GM19239 (cell line): ENCODE data around the gene BTN3A1.
"Not testable (repeated sequence)": the region's sequence is repeated elsewhere in the genome, so short reads cannot be mapped to it uniquely, and the experiment has no call there.

Experiments used
- DNase-seq: peaks from one replicate; pipeline ENCODE4 v3.0.0; 2011; ENCODE audit warnings: low spot score; ENCODE audit not compliant: insufficient read length
- FAIRE-seq: peaks from 2 replicates; lab custom pipeline; 2011; peaks lifted over from hg19 to GRCh38; lab: Jason Lieb, UNC

The BTN3A1 gene

DNA sequence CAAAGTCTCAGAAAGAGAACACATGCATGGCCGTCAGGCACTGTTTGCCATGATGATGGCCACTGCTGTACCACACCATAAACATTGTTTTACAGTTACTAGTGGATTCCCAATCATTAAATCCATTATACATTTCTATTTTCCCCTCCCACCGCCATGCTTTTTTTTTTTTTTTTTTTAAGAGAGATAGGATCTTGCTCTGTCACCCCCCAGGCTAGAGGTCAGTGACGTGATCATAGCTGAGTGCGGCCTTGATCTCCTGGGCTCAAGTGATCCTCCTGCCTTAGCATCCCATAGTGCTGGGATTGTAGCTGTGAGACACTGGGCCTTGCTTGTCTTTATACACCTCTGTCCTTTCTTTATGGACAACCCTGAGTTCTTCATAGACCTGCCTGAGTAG lies 33.9 kb downstream of the BTN3A1 start:
- DNase-seq (no peak), FAIRE-seq (no peak)

- DNase-seq (no peak), FAIRE-seq (no peak)
Observed at GRCh38 chr6:26437550-26437949, 35.5 kb downstream of the BTN3A1 start.

GRCh38 chr6:26438000-26438399 lies 35.9 kb downstream of the BTN3A1 start:
- FAIRE-seq (no peak), DNase-seq (no peak)

- DNase-seq (no peak), FAIRE-seq (peak; percentile 71)
Observed at GRCh38 chr6:26439151-26440125, 37.4 kb downstream of the BTN3A1 start.

GRCh38 chr6:26440977-26441358 lies 38.9 kb downstream of the BTN3A1 start:
- DNase-seq: no peak
- FAIRE-seq: peak; percentile 44

DNA sequence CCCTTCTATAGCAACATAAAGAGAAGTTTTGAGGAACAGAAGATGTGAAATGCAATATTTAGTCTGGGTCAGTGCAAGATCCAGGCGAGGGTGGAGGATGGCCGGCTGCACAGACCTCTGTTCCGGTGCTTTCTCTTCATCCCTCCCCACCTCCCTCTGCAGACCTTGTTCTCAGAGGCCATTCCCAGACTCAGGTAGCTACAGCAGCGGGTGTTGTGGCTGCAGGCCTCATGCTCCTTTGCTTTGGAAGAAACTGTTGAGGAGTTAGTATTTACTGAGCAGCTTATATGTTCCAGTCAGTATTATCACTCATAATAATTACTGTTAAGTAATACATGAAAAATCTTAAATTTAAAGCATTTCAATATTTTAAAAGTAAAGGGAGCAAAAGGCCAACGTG lies 39.9 kb downstream of the BTN3A1 start:
- FAIRE-seq (peak; percentile 26), DNase-seq (no peak)

DNA sequence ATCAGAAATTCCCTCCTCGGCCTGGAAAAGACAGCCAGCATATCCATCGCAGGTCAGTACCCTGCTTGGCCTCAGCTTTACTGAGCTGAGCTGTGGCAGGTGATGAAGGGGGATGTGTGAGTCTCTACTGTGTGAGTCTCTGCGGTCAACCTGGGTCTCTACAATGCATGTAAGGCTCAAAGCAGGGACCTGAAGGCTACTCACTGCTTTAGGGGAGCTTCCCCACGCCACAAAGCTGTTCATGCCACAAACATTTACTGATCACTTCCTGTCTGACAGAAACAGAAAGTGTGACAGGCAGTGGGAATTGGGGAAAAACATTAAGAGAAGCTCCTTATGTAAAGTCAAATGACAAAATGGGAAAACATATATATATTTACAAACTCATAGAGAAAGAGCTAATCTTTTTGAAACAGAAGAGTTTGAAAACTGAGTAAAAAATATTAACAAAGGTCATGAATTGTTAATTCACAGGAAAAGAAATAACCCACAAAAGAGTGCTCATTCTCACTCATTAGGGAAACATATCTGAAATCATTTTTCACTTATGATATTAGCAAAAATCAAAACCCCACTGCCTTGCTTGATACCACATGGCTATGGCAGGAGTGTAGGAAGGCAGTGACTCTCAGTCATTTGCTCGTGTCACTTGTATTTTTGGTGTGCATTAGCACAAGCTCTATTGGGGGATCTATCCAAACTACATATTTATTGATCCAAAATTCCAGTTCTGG lies 44.0 kb downstream of the BTN3A1 start:
- DNase-seq (no peak), FAIRE-seq (peak; percentile 91)

DNA sequence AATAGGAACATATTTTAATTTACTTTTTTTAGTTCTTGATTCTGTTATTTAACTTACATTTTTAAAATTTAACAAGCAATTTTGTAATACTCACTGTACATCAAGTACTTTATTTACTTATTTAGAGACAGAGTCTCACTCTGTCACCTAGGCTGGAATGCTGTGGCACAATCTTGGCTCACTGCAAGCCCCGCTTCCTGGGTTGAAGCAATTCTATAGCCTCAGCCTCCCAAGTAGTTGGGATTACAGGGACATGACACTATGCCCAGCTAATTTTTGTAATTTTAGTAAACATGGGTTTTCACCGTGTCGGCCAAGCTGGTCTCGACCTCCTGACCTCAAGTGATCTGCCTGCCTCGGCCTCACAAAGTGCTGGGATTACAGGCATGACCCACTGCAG lies 45.2 kb downstream of the BTN3A1 start:
- no peak for FAIRE-seq
- no peak for DNase-seq

GRCh38 chr6:26450240-26450639 lies 48.2 kb downstream of the BTN3A1 start:
- FAIRE-seq (no peak), DNase-seq (no peak)

- no peak for DNase-seq
- no peak for FAIRE-seq
Observed at GRCh38 chr6:26452631-26453235, 50.7 kb downstream of the BTN3A1 start.

GRCh38 chr6:26454631-26455030 lies 52.6 kb downstream of the BTN3A1 start:
- DNase-seq (no peak), FAIRE-seq (no peak)

DNA sequence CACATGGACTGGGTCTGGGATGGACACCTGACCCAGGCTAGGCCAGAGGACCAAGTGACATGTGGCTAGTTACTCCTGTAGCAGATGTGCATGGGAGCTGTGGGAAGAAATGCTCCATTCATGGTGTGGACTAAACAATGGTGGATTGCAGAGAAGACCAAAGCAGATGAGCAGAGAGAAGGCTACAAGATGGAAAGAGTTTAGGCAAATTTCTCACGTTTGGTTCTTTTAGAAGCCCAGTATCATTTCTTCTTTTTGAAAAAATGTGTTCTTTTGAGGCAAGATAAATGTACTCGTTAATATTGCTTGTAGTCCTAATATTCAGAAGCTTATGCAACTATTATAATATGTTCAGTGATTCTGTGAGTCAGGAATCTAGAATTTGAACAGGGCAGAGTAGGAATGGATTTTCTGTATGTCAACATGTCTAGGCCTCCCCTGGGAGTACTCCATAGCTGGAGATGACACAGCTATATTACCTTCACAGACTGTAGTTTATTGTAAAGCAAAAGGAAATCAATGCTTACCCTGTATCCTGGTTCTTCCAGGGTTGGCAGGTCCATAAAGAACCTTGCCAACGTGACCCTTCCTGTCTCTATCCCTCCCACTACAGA lies 53.4 kb downstream of the BTN3A1 start:
- no peak for FAIRE-seq
- DNase-seq: no peak

GRCh38 chr6:26457264-26457805 lies 55.3 kb downstream of the BTN3A1 start:
- no peak for DNase-seq
- FAIRE-seq: no peak

DNA sequence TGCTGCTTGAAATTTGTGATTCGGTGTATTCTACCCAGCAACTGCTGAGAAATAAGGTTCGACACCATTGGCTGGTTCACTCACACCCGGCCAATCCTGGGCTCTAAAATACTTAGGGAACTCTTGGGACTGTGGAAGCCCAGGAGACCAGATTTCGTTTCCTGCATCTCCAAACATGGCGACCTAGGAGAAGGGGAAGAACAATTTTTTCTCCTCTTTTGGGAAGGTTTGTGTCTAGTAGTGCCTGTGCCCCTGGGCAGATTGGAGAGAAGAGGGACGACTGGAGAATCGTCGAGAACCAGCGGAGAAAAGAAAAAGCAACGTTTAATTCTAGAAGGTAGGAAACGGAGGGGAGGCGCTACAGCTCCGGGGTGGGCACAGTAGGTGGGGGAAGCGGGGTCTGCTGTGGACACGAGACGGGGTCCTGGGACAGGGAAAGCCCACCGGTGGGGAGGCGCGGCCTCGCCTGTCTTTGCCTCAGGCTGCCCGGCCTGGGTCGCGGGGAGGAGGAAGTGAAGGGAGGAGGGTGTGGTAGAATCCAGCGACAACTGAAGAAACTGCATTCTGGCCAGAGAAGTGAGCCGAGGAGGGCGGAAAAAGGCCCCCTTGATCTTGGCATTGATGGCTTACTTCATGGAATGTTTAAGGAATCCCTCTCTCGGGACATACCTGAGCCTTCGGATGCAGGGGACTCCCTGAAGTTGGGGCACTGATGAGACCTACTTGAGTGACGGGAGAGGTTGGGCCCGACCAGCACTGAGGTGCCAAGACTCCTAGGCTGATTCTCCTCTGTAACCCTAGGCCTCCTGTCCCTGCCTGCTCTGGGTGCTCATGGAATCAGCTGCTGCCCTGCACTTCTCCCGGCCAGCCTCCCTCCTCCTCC lies 56.0 kb downstream of the BTN3A1 start, which contains the start of gene BTN2A1:
Gene BTN2A1, plus strand, starts transcription at position 150 of the 883 bp plus-strand sequence. Its CDS starts 682 bp downstream, at position 832.
- peak; percentile 62 for DNase-seq
- FAIRE-seq: peak; percentile 98

DNA sequence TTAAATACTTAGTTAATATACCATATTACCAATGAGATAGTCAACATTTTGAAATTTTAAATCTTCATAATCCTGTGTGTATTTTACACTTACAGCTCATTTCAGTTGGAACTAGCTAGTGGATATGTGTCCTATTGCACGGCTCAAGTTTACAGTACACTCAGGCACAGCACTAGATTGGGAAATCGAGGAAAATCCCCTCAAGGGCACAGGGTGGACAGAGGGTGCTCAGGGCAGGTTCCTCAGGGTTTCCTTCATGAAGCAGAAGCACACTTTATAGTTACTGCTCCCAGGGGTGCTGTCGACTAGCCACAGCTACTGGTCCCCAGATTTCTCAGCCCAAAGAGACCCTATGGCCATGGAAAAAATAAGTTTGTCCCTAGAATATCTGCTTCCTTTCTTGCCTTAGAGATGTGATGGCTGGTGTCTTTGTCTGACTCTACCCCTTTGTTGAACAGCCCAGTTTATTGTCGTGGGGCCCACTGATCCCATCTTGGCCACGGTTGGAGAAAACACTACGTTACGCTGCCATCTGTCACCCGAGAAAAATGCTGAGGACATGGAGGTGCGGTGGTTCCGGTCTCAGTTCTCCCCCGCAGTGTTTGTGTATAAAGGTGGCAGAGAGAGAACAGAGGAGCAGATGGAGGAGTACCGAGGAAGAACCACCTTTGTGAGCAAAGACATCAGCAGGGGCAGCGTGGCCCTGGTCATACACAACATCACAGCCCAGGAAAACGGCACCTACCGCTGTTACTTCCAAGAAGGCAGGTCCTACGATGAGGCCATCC lies 57.1 kb downstream of the BTN3A1 start:
- DNase-seq (no peak), FAIRE-seq (no peak)

GRCh38 chr6:26461353-26461752 lies 59.3 kb downstream of the BTN3A1 start:
- not testable (repeated sequence) for DNase-seq, FAIRE-seq

DNA sequence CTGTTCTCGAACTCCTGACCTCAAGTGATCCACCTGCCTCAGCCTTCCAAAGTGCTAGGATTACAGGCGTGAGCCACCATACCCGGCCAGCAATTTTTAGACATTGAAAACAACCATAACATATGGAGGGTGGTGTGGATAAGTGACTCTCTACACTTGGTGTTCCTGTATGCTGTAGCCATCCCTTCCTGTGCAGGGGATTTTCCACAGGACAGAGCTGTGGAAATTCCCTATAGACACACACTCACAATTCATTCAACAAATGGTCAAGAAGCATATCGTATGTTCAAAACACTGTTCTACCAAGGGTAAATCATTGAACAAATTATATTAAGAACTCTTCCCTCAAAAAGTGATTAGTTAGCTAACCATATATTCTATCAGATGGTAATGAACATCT lies 61.9 kb downstream of the BTN3A1 start:
- FAIRE-seq (no peak), DNase-seq (no peak)

DNA sequence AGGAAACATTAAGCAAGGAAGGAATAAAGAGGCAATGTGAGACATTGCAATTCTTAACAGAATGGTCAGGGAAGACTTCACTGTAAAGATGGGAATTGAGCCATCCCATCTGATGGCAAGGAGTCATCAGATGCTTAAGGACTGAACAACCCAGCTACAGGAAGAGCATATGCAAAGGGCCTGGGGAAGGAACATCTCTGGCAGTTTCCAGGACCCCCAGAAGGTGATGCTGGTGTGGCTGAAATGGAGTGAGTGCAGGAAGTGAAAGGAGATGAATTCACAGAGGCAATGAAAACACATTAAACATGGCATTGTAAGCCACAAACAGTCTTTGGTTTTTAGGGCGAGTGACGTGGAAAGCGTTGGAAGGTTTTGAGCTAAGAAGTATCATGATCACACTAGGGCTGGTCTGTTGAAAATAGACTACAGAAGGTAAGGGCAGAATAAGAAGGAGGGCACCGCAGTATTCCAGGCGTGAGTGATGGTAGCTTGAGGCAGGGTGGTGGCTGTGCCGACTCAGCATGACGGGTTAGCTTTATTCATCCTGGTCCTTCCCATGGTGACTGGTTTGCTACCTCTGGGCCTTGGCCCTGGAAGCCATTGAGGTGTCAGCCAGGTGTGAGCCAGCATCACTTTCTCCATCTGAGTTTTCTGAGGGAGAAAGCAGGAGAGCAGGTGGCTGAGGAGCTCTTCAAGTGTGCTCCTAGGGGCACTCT lies 62.5 kb downstream of the BTN3A1 start:
- DNase-seq (no peak), FAIRE-seq (no peak)
